ENCODE data around the gene NAXE.

DNA sequence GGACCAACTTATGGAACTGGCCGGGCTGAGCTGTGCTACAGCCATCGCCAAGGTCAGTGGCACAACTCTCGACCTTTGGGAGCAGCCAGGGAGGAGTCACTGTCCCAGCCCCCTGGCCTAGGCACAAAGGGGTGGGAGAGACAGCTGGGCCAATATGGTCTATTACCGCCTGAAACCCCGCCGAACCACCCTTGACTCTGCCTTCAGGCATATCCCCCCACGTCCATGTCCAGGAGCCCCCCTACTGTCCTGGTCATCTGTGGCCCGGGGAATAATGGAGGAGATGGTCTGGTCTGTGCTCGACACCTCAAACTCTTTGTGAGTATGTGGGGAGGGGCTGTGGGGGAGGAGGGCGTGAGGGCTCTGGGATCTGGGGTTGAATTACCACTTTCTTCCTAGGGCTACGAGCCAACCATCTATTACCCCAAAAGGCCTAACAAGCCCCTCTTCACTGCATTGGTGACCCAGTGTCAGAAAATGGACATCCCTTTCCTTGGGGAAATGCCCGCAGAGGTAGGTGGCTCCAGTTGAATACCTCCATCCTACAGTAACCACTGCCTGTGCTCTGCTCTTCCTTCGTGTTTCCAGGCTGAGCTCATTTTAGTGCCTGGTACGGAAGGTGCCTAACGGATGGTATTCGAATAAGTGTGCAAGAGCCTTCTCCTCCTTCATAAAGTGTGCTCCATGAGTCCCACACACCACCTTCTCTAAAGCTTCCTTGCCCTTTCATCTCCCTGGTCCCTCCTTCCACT is 758 bp downstream of the NAXE start:
- TF ChIP-seq, protein P1, sequence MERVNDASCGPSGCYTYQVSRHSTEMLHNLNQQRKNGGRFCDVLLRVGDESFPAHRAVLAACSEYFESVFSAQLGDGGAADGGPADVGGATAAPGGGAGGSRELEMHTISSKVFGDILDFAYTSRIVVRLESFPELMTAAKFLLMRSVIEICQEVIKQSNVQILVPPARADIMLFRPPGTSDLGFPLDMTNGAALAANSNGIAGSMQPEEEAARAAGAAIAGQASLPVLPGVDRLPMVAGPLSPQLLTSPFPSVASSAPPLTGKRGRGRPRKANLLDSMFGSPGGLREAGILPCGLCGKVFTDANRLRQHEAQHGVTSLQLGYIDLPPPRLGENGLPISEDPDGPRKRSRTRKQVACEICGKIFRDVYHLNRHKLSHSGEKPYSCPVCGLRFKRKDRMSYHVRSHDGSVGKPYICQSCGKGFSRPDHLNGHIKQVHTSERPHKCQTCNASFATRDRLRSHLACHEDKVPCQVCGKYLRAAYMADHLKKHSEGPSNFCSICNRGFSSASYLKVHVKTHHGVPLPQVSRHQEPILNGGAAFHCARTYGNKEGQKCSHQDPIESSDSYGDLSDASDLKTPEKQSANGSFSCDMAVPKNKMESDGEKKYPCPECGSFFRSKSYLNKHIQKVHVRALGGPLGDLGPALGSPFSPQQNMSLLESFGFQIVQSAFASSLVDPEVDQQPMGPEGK (CRISPR knock-in tag; IDR thresholded peaks at IDR 0.05; ENCODE audit: borderline replicate concordance), result no peak
- TF ChIP-seq, protein P2, sequence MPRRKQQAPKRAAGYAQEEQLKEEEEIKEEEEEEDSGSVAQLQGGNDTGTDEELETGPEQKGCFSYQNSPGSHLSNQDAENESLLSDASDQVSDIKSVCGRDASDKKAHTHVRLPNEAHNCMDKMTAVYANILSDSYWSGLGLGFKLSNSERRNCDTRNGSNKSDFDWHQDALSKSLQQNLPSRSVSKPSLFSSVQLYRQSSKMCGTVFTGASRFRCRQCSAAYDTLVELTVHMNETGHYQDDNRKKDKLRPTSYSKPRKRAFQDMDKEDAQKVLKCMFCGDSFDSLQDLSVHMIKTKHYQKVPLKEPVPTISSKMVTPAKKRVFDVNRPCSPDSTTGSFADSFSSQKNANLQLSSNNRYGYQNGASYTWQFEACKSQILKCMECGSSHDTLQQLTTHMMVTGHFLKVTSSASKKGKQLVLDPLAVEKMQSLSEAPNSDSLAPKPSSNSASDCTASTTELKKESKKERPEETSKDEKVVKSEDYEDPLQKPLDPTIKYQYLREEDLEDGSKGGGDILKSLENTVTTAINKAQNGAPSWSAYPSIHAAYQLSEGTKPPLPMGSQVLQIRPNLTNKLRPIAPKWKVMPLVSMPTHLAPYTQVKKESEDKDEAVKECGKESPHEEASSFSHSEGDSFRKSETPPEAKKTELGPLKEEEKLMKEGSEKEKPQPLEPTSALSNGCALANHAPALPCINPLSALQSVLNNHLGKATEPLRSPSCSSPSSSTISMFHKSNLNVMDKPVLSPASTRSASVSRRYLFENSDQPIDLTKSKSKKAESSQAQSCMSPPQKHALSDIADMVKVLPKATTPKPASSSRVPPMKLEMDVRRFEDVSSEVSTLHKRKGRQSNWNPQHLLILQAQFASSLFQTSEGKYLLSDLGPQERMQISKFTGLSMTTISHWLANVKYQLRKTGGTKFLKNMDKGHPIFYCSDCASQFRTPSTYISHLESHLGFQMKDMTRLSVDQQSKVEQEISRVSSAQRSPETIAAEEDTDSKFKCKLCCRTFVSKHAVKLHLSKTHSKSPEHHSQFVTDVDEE (CRISPR knock-in tag; IDR thresholded peaks at IDR 0.05), result no peak
- TF ChIP-seq ZFP3 (CRISPR knock-in tag; IDR thresholded peaks at IDR 0.05), result no peak
- no peak for TF ChIP-seq ZFP30 (CRISPR knock-in tag; IDR thresholded peaks at IDR 0.05)
- no peak for TF ChIP-seq RARB (CRISPR knock-in tag; IDR thresholded peaks at IDR 0.05)

Measured in SK-N-SH treated with all-trans-retinoic acid at 6 μM for 48 hours (cell line).